Sigmoid colon (tissue), 7 donors: Measurements from ENCODE around the gene VPS52. TPM values are rescaled to one million over a fixed set of nuclear protein-coding genes. Genes with fewer than 3 reads are reported as not detected.

Experiments
- DNase-seq: peaks from one replicate; pipeline ENCODE4 v3.0.0-alpha.2; 2019
- H3K27ac ChIP-seq, 4 donors: fragments of 200-600 bp; sonication (generic); one replicate each; pipeline ENCODE4 v1.5.1; 2016 to 2019; ENCODE audit warnings: mild to moderate bottlenecking in 1 of 4
- H3K27me3 ChIP-seq, 3 donors: fragments of 200-600 bp; sonication (generic); one replicate each; pipeline ENCODE4 v1.5.1; 2019; ENCODE audit warnings: mild to moderate bottlenecking in 1 of 3
- H3K36me3 ChIP-seq, 4 donors: fragments of 200-600 bp; sonication (generic); one replicate each; pipeline ENCODE4 v1.5.1; 2016 to 2019
- H3K4me1 ChIP-seq, 4 donors: fragments of 200-600 bp; sonication (generic); one replicate each; pipeline ENCODE4 v1.5.1; 2017 to 2019
- H3K4me3 ChIP-seq, 4 donors: fragments of 200-600 bp; sonication (generic); one replicate each; pipeline ENCODE4 v1.5.1; 2017 to 2019; ENCODE audit warnings: mild to moderate bottlenecking in 2 of 4, moderate library complexity in 1 of 4
- H3K9me3 ChIP-seq, 4 donors: fragments of 200-600 bp in 3 of 4; sonication (generic) in 3 of 4; one replicate each; pipeline versions ENCODE4 v1.5.1 to v1.6.1; 2013 to 2019
- EP300 ChIP-seq, 4 donors: sonication (generic); formaldehyde crosslinking; IDR thresholded peaks; one replicate each; pipeline ENCODE4 v1.6.1; 2017; ENCODE audit warnings: antibody characterized with exemption in 4 of 4
- POLR2A ChIP-seq, 2 donors: fragments of 450-650 bp; IDR thresholded peaks; one replicate each; pipeline ENCODE4 v1.6.1; 2016; ENCODE audit warnings: antibody characterized with exemption in 2 of 2, mild to moderate bottlenecking in 2 of 2, moderate library complexity in 2 of 2
- POLR2AphosphoS5 ChIP-seq, 4 donors: sonication (generic); formaldehyde crosslinking; IDR thresholded peaks; one replicate each; pipeline ENCODE4 v1.6.1; 2017; ENCODE audit warnings: antibody characterized with exemption in 4 of 4
- WGBS, 2 donors: extraction: QIAGEN DNeasy Blood & Tissue Kit; methylation state at CpG; one replicate each; pipeline ENCODE4 v1.1.7; 2013; 5-methylcytosine and 5-hydroxymethylcytosine counted together
- intact Hi-C: fragments of 100-400 bp; cut with DNase I; formaldehyde crosslinking; loops from one replicate; pipeline ENCODE4 v1.15.1; 2023
- polyA plus RNA-seq, 3 donors: library from polyadenylated mRNA; stranded (reverse); fragments of 200-250 nt; gene quantifications; one replicate each; pipeline ENCODE4 v1.2.3, GENCODE V29; 2013
- total RNA-seq, 4 donors: library from RNA; depleted of rRNA; stranded (reverse); fragments of >200 nt; gene quantifications; one replicate each; pipeline ENCODE4 v1.1.0, GENCODE V29; 2016
- TF ChIP-seq, protein P1 (sequence below), 4 experiments: fragments of 450-650 bp in 3 of 4; fragments of 200-600 bp in 1 of 4; IDR thresholded peaks; one replicate each; pipeline ENCODE4 v1.5.1; 2016 to 2019; ENCODE audit warnings: antibody characterized with exemption in 4 of 4, mild to moderate bottlenecking in 3 of 4, moderate library complexity in 2 of 4
- donor health status: healthy with polysubstance abuse.
- donor health status: Bipolar disorder and iron deficiency.
- donor health status: healthy.

VPS52 gene
- total and polyA plus RNA-seq, 7 donors, result 23.4 to 51.2 (median 31.6) TPM

GRCh38 chr6:33297406-33297955, 25.8 kb upstream of the VPS52 start:
- H3K4me3 ChIP-seq, result peak overlapping the region; percentile 62 to 93 (median 84)
- no peaks in the 10 kb centered on the region for H3K9me3 ChIP-seq
- intact Hi-C loops, result loop anchor here (5.0 kb wide), 1 partner anchor 130 kb away; no protein-coding TSS in a partner anchor
- H3K4me1 ChIP-seq, result peaks cover 0 to 37% (median 24%) of the 10 kb centered on the region in 4 donors
- WGBS, 2 donors, result 4 to 6% methylated on average over 16 of the region's 16 CpGs
- no peak for DNase-seq
- TF ChIP-seq, protein P1, sequence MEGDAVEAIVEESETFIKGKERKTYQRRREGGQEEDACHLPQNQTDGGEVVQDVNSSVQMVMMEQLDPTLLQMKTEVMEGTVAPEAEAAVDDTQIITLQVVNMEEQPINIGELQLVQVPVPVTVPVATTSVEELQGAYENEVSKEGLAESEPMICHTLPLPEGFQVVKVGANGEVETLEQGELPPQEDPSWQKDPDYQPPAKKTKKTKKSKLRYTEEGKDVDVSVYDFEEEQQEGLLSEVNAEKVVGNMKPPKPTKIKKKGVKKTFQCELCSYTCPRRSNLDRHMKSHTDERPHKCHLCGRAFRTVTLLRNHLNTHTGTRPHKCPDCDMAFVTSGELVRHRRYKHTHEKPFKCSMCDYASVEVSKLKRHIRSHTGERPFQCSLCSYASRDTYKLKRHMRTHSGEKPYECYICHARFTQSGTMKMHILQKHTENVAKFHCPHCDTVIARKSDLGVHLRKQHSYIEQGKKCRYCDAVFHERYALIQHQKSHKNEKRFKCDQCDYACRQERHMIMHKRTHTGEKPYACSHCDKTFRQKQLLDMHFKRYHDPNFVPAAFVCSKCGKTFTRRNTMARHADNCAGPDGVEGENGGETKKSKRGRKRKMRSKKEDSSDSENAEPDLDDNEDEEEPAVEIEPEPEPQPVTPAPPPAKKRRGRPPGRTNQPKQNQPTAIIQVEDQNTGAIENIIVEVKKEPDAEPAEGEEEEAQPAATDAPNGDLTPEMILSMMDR (IDR thresholded peaks at IDR 0.05), result no peak
- TF ChIP-seq EP300 (IDR thresholded peaks at IDR 0.05), result no peak
- no peak for TF ChIP-seq POLR2AphosphoS5 (IDR thresholded peaks at IDR 0.05)
- TF ChIP-seq POLR2A (IDR thresholded peaks at IDR 0.05), result no peak
- no peaks in the 10 kb centered on the region for H3K27me3 ChIP-seq
- H3K36me3 ChIP-seq, result peaks cover 14 to 58% (median 29%) of the 10 kb centered on the region in 4 donors
- peak overlapping the region; percentile 95 to 98 (median 97) for H3K27ac ChIP-seq

- H3K4me1 ChIP-seq, result peaks cover 0 to 37% (median 24%) of the 10 kb centered on the region in 4 donors
- no peak for TF ChIP-seq POLR2AphosphoS5 (IDR thresholded peaks at IDR 0.05)
- TF ChIP-seq, protein P1 (IDR thresholded peaks at IDR 0.05), result no peak
- TF ChIP-seq POLR2A (IDR thresholded peaks at IDR 0.05), result no peak
- TF ChIP-seq EP300 (IDR thresholded peaks at IDR 0.05), result no peak
- DNase-seq, result no peak
- intact Hi-C loops, result loop anchor here (5.0 kb wide), 1 partner anchor 130 kb away; no protein-coding TSS in a partner anchor
- H3K36me3 ChIP-seq, result peaks cover 19 to 58% (median 31%) of the 10 kb centered on the region in 4 donors
- H3K9me3 ChIP-seq, result no peaks in the 10 kb centered on the region
- peak overlapping the region; percentile 95 to 98 (median 97) for H3K27ac ChIP-seq
- H3K4me3 ChIP-seq, result peak overlapping the region; percentile 62 to 93 (median 84)
- 72 to 79% methylated on average over 12 of the region's 12 CpGs for WGBS, 2 donors
- no peaks in the 10 kb centered on the region for H3K27me3 ChIP-seq
Measured at GRCh38 chr6:33296797-33297405, 25.2 kb upstream of the VPS52 start.

DNA sequence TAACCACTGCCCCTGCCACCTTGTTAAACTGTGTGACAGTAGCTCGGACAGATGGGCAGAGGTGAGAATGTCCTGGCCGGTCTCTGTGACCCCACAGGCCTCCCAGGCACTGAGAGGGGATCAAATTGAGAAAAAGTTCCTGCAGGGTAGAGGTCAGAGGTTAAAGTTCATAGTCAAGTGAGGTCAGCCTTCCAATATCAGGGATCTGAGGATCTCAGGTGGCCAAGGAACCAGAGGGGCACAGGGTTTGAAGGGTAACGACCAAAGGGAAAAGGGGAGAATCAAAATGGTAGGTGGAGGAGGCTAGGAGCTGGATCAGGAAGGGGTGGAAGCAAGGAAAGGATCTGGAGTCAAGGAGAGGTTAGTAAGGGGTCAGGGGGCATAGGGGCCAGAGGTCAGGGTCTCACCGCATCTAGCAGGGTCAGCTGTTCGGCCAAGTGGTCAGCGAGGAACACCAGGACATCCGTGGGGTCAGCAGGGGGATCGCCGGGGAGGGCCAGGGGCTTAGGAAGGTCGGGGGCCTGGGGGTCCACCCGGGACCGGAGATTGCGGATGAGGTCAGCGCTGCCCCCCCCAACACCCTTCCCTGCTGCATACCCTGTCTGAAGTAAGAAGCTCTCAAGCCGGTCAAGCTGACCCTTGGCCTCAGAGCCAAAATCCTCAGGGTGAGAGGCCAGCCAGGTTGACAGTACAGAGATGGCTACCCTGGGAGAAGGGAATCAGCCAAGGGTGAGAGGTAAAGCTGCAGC, 24.1 kb upstream of the VPS52 start:
- Histone ChIP-seq H3K27me3 (no peaks in the 10 kb centered on the region), H3K36me3 (peaks cover 19 to 59% (median 37%) of the 10 kb centered on the region in 4 donors), H3K4me3 (no peak overlapping the region), H3K4me1 (peaks cover 0 to 29% (median 23%) of the 10 kb centered on the region in 4 donors), H3K27ac (no peak overlapping the region), H3K9me3 (no peaks in the 10 kb centered on the region)
- intact Hi-C loops, result loop anchor here (5.0 kb wide), 1 partner anchor 132 kb away; no protein-coding TSS in a partner anchor
- TF ChIP-seq EP300 (IDR thresholded peaks at IDR 0.05) (no peak), POLR2AphosphoS5 (IDR thresholded peaks at IDR 0.05) (no peak), POLR2A (IDR thresholded peaks at IDR 0.05) (no peak)
- TF ChIP-seq, protein P1 (IDR thresholded peaks at IDR 0.05), result no peak
- no peak for DNase-seq
- 91 to 95% methylated on average over 15 of the region's 15 CpGs for WGBS, 2 donors

- no peaks in the 10 kb centered on the region for H3K9me3 ChIP-seq
- no peak overlapping the region for H3K4me3 ChIP-seq
- no peaks in the 10 kb centered on the region for H3K27me3 ChIP-seq
- intact Hi-C loops, result no loop called here
- WGBS, 2 donors, result 68 to 74% methylated on average over 10 of the region's 10 CpGs
- no peak overlapping the region for H3K27ac ChIP-seq
- peaks cover 0 to 30% (median 23%) of the 10 kb centered on the region in 4 donors for H3K4me1 ChIP-seq
- peaks cover 19 to 62% (median 37%) of the 10 kb centered on the region in 4 donors for H3K36me3 ChIP-seq
- DNase-seq, result no peak
- TF ChIP-seq EP300 (IDR thresholded peaks at IDR 0.05) (no peak), POLR2A (IDR thresholded peaks at IDR 0.05) (no peak), POLR2AphosphoS5 (IDR thresholded peaks at IDR 0.05) (no peak)
- TF ChIP-seq, protein P1 (IDR thresholded peaks at IDR 0.05), result no peak
Measured at GRCh38 chr6:33294086-33294823, 22.6 kb upstream of the VPS52 start.
